Measurements from ENCODE around the gene CARD10.
"Not testable (repeated sequence)": the region's sequence is repeated elsewhere in the genome, so short reads cannot be mapped to it uniquely, and the experiment has no call there.

The CARD10 gene

GRCh38 chr22:37552524-37553163, 33.4 kb upstream of the CARD10 start:
- no peak for DNase-seq

- DNase-seq = no peak
Measured at GRCh38 chr22:37551981-37552380, 32.8 kb upstream of the CARD10 start.

- not testable (repeated sequence) for DNase-seq
Measured at GRCh38 chr22:37550921-37551320, 31.7 kb upstream of the CARD10 start.

GRCh38 chr22:37549704-37550059, 30.5 kb upstream of the CARD10 start:
- no peak for DNase-seq

- no peak for DNase-seq
Measured at GRCh38 chr22:37547251-37547741, 28.1 kb upstream of the CARD10 start.

GRCh38 chr22:37546437-37547250, 27.4 kb upstream of the CARD10 start:
- DNase-seq = no peak

- DNase-seq = no peak
Measured at GRCh38 chr22:37545703-37546436, 26.7 kb upstream of the CARD10 start.

- DNase-seq = peak in 4 of 6 experiments; percentile 8 to 43 (median 18)
Measured at GRCh38 chr22:37544955-37545702, 25.9 kb upstream of the CARD10 start.

- no peak for DNase-seq
Measured at GRCh38 chr22:37542959-37543358, 23.7 kb upstream of the CARD10 start.

GRCh38 chr22:37542416-37542815, 23.2 kb upstream of the CARD10 start:
- DNase-seq = not testable (repeated sequence)

GRCh38 chr22:37539790-37540189, 20.6 kb upstream of the CARD10 start:
- DNase-seq = not testable (repeated sequence)

- DNase-seq = peak; percentile 80 to 89 (median 84)
Measured at GRCh38 chr22:37538590-37539357, 19.6 kb upstream of the CARD10 start.

GRCh38 chr22:37535159-37535558, 15.9 kb upstream of the CARD10 start:
- DNase-seq = no peak

- DNase-seq = no peak
Measured at GRCh38 chr22:37534445-37534844, 15.2 kb upstream of the CARD10 start.

GRCh38 chr22:37533995-37534394, 14.8 kb upstream of the CARD10 start:
- no peak for DNase-seq

- DNase-seq = no peak
Measured at GRCh38 chr22:37529652-37530345, 10.6 kb upstream of the CARD10 start.

- DNase-seq = not testable (repeated sequence)
Measured at GRCh38 chr22:37527952-37528351, 8.7 kb upstream of the CARD10 start.

- DNase-seq = not testable (repeated sequence)
Measured at GRCh38 chr22:37527081-37527752, 8.0 kb upstream of the CARD10 start.

GRCh38 chr22:37526376-37526775, 7.2 kb upstream of the CARD10 start:
- no peak for DNase-seq

- DNase-seq = no peak
Measured at GRCh38 chr22:37525746-37526350, 6.6 kb upstream of the CARD10 start.
